Gastroesophageal sphincter (tissue), 4 donors: Measurements from ENCODE around the gene TRMT112. TPM values are rescaled to one million over a fixed set of nuclear protein-coding genes. Genes with fewer than 3 reads are reported as not detected.
A peak's percentile ranks its signal among the peaks of the same experiment; 100 is the strongest.

Source experiments
- ATAC-seq: fragments of 150-250 bp; one replicate; pipeline ENCODE4 v1.9.1; 2016; ENCODE audit warnings: mild to moderate bottlenecking, moderate library complexity
- H3K27ac ChIP-seq, 4 donors: fragments of 200-600 bp; sonication (generic) in 3 of 4; 1 replicate in 3 of 4; 2 replicates in 1 of 4; pipeline ENCODE4 v1.5.1; 2016 to 2019
- H3K27me3 ChIP-seq: fragments of 200-600 bp; sonication (generic); one replicate; pipeline ENCODE4 v1.5.1; 2019
- H3K36me3 ChIP-seq, 2 donors: fragments of 200-600 bp; sonication (generic); one replicate each; pipeline ENCODE4 v1.5.1; 2019; ENCODE audit warnings: control low read depth in 1 of 2
- H3K4me1 ChIP-seq, 3 donors: fragments of 200-600 bp; sonication (generic); 1 replicate in 2 of 3; 2 replicates in 1 of 3; pipeline ENCODE4 v1.5.1; 2016 to 2019; ENCODE audit warnings: control low read depth in 2 of 3
- H3K4me3 ChIP-seq, 2 donors: fragments of 200-600 bp; sonication (generic); one replicate each; pipeline ENCODE4 v1.5.1; 2019; ENCODE audit warnings: mild to moderate bottlenecking in 1 of 2, moderate library complexity in 1 of 2
- H3K9me3 ChIP-seq, 3 donors: fragments of 200-600 bp; sonication (generic); one replicate each; pipeline ENCODE4 v1.5.1; 2017 to 2019; ENCODE audit warnings: control low read depth in 2 of 3
- CTCF ChIP-seq, 4 experiments: fragments of 200-600 bp in 2 of 4; fragments of 450-650 bp in 2 of 4; sonication (generic) in 1 of 4; IDR thresholded peaks; one replicate each; pipeline ENCODE4 v1.5.1; 2017 to 2019; ENCODE audit warnings: antibody characterized with exemption in 4 of 4, mild to moderate bottlenecking in 2 of 4, moderate library complexity in 2 of 4
- EP300 ChIP-seq: sonication (generic); formaldehyde crosslinking; IDR thresholded peaks from one replicate; pipeline ENCODE4 v1.6.1; 2017; ENCODE audit warnings: antibody characterized with exemption, mild to moderate bottlenecking
- POLR2A ChIP-seq, 2 donors: fragments of 450-650 bp; IDR thresholded peaks; one replicate each; pipeline ENCODE4 v1.6.1; 2017; ENCODE audit warnings: antibody characterized with exemption in 2 of 2, mild to moderate bottlenecking in 2 of 2, moderate library complexity in 1 of 2
- POLR2AphosphoS5 ChIP-seq: sonication (generic); formaldehyde crosslinking; IDR thresholded peaks from one replicate; pipeline ENCODE4 v1.6.1; 2017; ENCODE audit warnings: antibody characterized with exemption
- WGBS, 2 donors: methylation state at CpG; one replicate each; pipeline ENCODE4 v1.1.5; 2018; ENCODE audit warnings: low coverage in 1 of 2; 5-methylcytosine and 5-hydroxymethylcytosine counted together
- small RNA-seq, 4 donors: library from RNA; depleted of rRNA; stranded (forward); fragments of <200 nt; gene quantifications; one replicate each; pipeline ENCODE3, GENCODE V24; 2016
- total RNA-seq, 4 donors: library from RNA; depleted of rRNA; stranded (reverse); fragments of >200 nt; gene quantifications; one replicate each; pipeline ENCODE4 v1.1.0, GENCODE V29; 2016

The TRMT112 gene
- total RNA-seq, 4 donors from 2014 or later, result 180 to 267 (median 218) TPM

- 7% methylated on average over 3 of the region's 58 CpGs; no CpG with 5 or more reads in 1 of the 2 donors for WGBS, 2 donors
- no peaks in the 10 kb centered on the region for H3K9me3 ChIP-seq
- peak overlapping the region; percentile 91 to 97 (median 94) for H3K27ac ChIP-seq
- no peak for TF ChIP-seq EP300
- TF ChIP-seq CTCF (IDR thresholded peaks at IDR 0.05), result peak in 3 of 4 experiments; percentile 7 to 37 (median 14)
- peak; percentile 48 to 49 for TF ChIP-seq POLR2A (IDR thresholded peaks at IDR 0.05)
- TF ChIP-seq POLR2AphosphoS5, result peak; percentile 91
- peaks cover 0 to 38% (median 19%) of the 10 kb centered on the region in 3 donors for H3K4me1 ChIP-seq
- no peaks in the 10 kb centered on the region for H3K27me3 ChIP-seq
- peak; percentile 92 for ATAC-seq
- H3K4me3 ChIP-seq, result peak overlapping the region; percentile 70 to 96
- H3K36me3 ChIP-seq, result peaks cover 0 to 27% of the 10 kb centered on the region in 2 donors
Measured at GRCh38 chr11:64269540-64270220, 47.7 kb downstream of the TRMT112 start.

GRCh38 chr11:64268893-64269539 lies 48.3 kb downstream of the TRMT112 start:
- peaks cover 0 to 34% of the 10 kb centered on the region in 2 donors for H3K36me3 ChIP-seq
- H3K4me3 ChIP-seq, result peak overlapping the region; percentile 70 to 81
- 0% methylated on average over 16 of the region's 34 CpGs; no CpG with 5 or more reads in 1 of the 2 donors for WGBS, 2 donors
- H3K9me3 ChIP-seq, result no peaks in the 10 kb centered on the region
- no peaks in the 10 kb centered on the region for H3K27me3 ChIP-seq
- peak overlapping the region; percentile 82 to 97 (median 92) for H3K27ac ChIP-seq
- peak; percentile 25 for ATAC-seq
- no peak for TF ChIP-seq CTCF (IDR thresholded peaks at IDR 0.05)
- H3K4me1 ChIP-seq, result peaks cover 0 to 38% (median 19%) of the 10 kb centered on the region in 3 donors

- WGBS, 2 donors, result 35% methylated on average over 5 of the region's 23 CpGs; no CpG with 5 or more reads in 1 of the 2 donors
- no peak for ATAC-seq
- peaks cover 0 to 42% of the 10 kb centered on the region in 2 donors for H3K36me3 ChIP-seq
- no peaks in the 10 kb centered on the region for H3K27me3 ChIP-seq
- TF ChIP-seq POLR2AphosphoS5, result no peak
- no peak for TF ChIP-seq EP300
- TF ChIP-seq POLR2A (IDR thresholded peaks at IDR 0.05), result no peak
- no peak for TF ChIP-seq CTCF (IDR thresholded peaks at IDR 0.05)
- no peaks in the 10 kb centered on the region for H3K9me3 ChIP-seq
- peak overlapping the region; percentile 82 to 97 (median 92) for H3K27ac ChIP-seq
- H3K4me3 ChIP-seq, result peak overlapping the region; percentile 70 to 81
- H3K4me1 ChIP-seq, result peaks cover 0 to 38% (median 19%) of the 10 kb centered on the region in 3 donors
Measured at GRCh38 chr11:64268025-64268892, 49.1 kb downstream of the TRMT112 start.

GRCh38 chr11:64267207-64267945 lies 50.0 kb downstream of the TRMT112 start:
- peaks cover 0 to 50% of the 10 kb centered on the region in 2 donors for H3K36me3 ChIP-seq
- H3K27ac ChIP-seq, result peak overlapping the region in 3 of 4 donors; percentile 91 to 97 (median 93)
- no peaks in the 10 kb centered on the region for H3K27me3 ChIP-seq
- 70 to 74% methylated on average over 7 to 12 of the region's 27 CpGs for WGBS, 2 donors
- TF ChIP-seq POLR2A (IDR thresholded peaks at IDR 0.05) (no peak), EP300 (no peak), CTCF (IDR thresholded peaks at IDR 0.05) (no peak), POLR2AphosphoS5 (no peak)
- ATAC-seq, result no peak
- H3K4me1 ChIP-seq, result peaks cover 0 to 33% (median 19%) of the 10 kb centered on the region in 3 donors
- H3K9me3 ChIP-seq, result no peaks in the 10 kb centered on the region
- H3K4me3 ChIP-seq, result no peak overlapping the region

Small RNA genes within 50 kb of the gene (small RNA-seq; reads per million reads assigned to genes)
- gene MIR7155, result 0 to 1.2 (median 0.87) reads per million in 4 donors
- gene RF00019, result 0 reads per million in 4 donors

Other genes with a start within 250 kb of the TRMT112 start
- 10 to 100 TPM; 26.9 to 56.2 (median 30.4) TPM for gene MACROD1, start 151.4 kb downstream of the TRMT112 start, total RNA-seq
- gene STIP1, start 131.4 kb downstream of the TRMT112 start, total RNA-seq, result 100 to 1,000 TPM in 1 of 4 donors, 10 to 100 TPM in 3; 88.6 to 134 (median 94.0) TPM
- 10 to 100 TPM; 14.5 to 28.5 (median 17.0) TPM for gene FERMT3, start 110.8 kb downstream of the TRMT112 start, total RNA-seq
- 10 to 100 TPM; 41.4 to 59.9 (median 50.3) TPM for gene TRPT1, start 91.4 kb downstream of the TRMT112 start, total RNA-seq
- 10 to 100 TPM; 36.8 to 53.7 (median 45.8) TPM for gene NUDT22, start 91.3 kb downstream of the TRMT112 start, total RNA-seq
- gene DNAJC4, start 87.0 kb downstream of the TRMT112 start, total RNA-seq, result 10 to 100 TPM in 3 of 4 donors, 1 to 10 TPM in 1; 7.1 to 33.5 (median 28.9) TPM
- gene VEGFB, start 83.0 kb downstream of the TRMT112 start, total RNA-seq, result 100 to 1,000 TPM in 2 of 4 donors, 10 to 100 TPM in 2; 49.9 to 152 (median 88.6) TPM
- 10 to 100 TPM; 45.5 to 78.3 (median 58.4) TPM for gene FKBP2, start 76.5 kb downstream of the TRMT112 start, total RNA-seq
- 100 to 1,000 TPM in 1 of 4 donors, 10 to 100 TPM in 3; 37.2 to 123 (median 70.9) TPM for gene PPP1R14B, start 70.6 kb downstream of the TRMT112 start, total RNA-seq
- 10 to 100 TPM; 16.2 to 33.2 (median 25.1) TPM for gene PLCB3, start 66.0 kb downstream of the TRMT112 start, total RNA-seq
- gene BAD, start 32.9 kb downstream of the TRMT112 start, total RNA-seq, result 100 to 1,000 TPM in 3 of 4 donors, 10 to 100 TPM in 1; 97.1 to 156 (median 135) TPM
- gene GPR137, start 31.7 kb downstream of the TRMT112 start, total RNA-seq, result 10 to 100 TPM; 14.0 to 37.1 (median 27.6) TPM
- gene KCNK4, start 26.3 kb downstream of the TRMT112 start, total RNA-seq, result under 1 TPM in 1 of 4 donors, not detected in 3; 0.31 TPM
- not detected for gene CATSPERZ, start 17.2 kb downstream of the TRMT112 start, total RNA-seq
- 10 to 100 TPM; 39.8 to 77.1 (median 71.2) TPM for gene ESRRA, start 12.0 kb downstream of the TRMT112 start, total RNA-seq
- 100 to 1,000 TPM; 179 to 260 (median 181) TPM for gene PRDX5, start 562 bp upstream of the TRMT112 start, total RNA-seq
- 1 to 10 TPM; 7.6 to 9.4 (median 8.5) TPM for gene CCDC88B, start 22.6 kb upstream of the TRMT112 start, total RNA-seq
- 10 to 100 TPM; 21.2 to 44.2 (median 28.3) TPM for gene RPS6KA4, start 41.6 kb upstream of the TRMT112 start, total RNA-seq
- gene SLC22A11, start 238.4 kb upstream of the TRMT112 start, total RNA-seq, result not detected